Body of pancreas (tissue), 4 donors: ENCODE measurements around the gene ACSF2. TPM values are rescaled to one million over a fixed set of nuclear protein-coding genes. Genes with fewer than 3 reads are reported as not detected.
"Not testable (repeated sequence)": the region's sequence is repeated elsewhere in the genome, so short reads cannot be mapped to it uniquely, and the experiment has no call there.

Experiments used
- ATAC-seq: fragments of 150-250 bp; one replicate; pipeline ENCODE4 v1.9.1; 2016
- DNase-seq, 4 donors: peaks; one replicate each; pipeline ENCODE4 v3.0.0-alpha.2; 2019
- H3K27ac ChIP-seq, 4 donors: fragments of 200-600 bp; sonication (generic); 1 replicate in 3 of 4; 2 replicates in 1 of 4; pipeline versions ENCODE4 v1.5.1 to v1.6.1; 2016 to 2019; ENCODE audit warnings: mild to moderate bottlenecking in 1 of 4, mixed read lengths in 1 of 4, moderate library complexity in 1 of 4
- H3K27me3 ChIP-seq, 2 donors: fragments of 200-600 bp; sonication (generic); one replicate each; pipeline ENCODE4 v1.6.0; 2016; ENCODE audit warnings: mild to moderate bottlenecking in 1 of 2
- H3K36me3 ChIP-seq, 2 donors: fragments of 200-600 bp; sonication (generic); replicated peaks in 1 of 2; 2 replicates each; pipeline ENCODE4 v1.5.1; 2016; ENCODE audit warnings: low read depth in 2 of 2; ENCODE audit not compliant: insufficient read depth in 1 of 2
- H3K4me1 ChIP-seq: fragments of 200-600 bp; sonication (generic); one replicate; pipeline ENCODE4 v1.6.0; 2016
- H3K4me3 ChIP-seq, 2 donors: fragments of 200-600 bp; sonication (generic); 1 replicate in 1 of 2; 2 replicates in 1 of 2; pipeline ENCODE4 v1.5.1; 2016 to 2019
- H3K9me3 ChIP-seq, 3 donors: fragments of 200-600 bp; sonication (generic); 1 replicate in 2 of 3; 2 replicates in 1 of 3; pipeline ENCODE4 v1.5.1; 2016
- CTCF ChIP-seq, 7 experiments: fragments of 450-650 bp in 4 of 7; fragments of 200-600 bp in 3 of 7; sonication (generic) in 3 of 7; IDR thresholded peaks; one replicate each; pipeline ENCODE4 v1.5.1; 2016 to 2019; ENCODE audit warnings: antibody characterized with exemption in 7 of 7
- POLR2A ChIP-seq, 3 donors: fragments of 450-650 bp; IDR thresholded peaks; one replicate each; pipeline ENCODE4 v1.6.1; 2016; ENCODE audit warnings: antibody characterized with exemption in 3 of 3, mild to moderate bottlenecking in 2 of 3
- WGBS, 2 donors: methylation state at CpG; one replicate each; pipeline ENCODE4 v1.1.5; 2017; 5-methylcytosine and 5-hydroxymethylcytosine counted together
- intact Hi-C: fragments of 100-400 bp; cut with DNase I; formaldehyde crosslinking; loops from one replicate; pipeline ENCODE4 v1.15.1; 2023
- total RNA-seq, 2 donors: library from RNA; depleted of rRNA; stranded (reverse); fragments of >200 nt; gene quantifications; one replicate each; pipeline ENCODE4 v1.1.0, GENCODE V29; 2016

Gene ACSF2
- total RNA-seq, 2 donors from 2014 or later = 18.7 to 120 TPM

- DNase-seq = no peak
- 83 to 87% methylated on average over 10 to 11 of the region's 11 CpGs for WGBS, 2 donors
- Histone ChIP-seq H3K27me3 (no peaks in the 10 kb centered on the region), H3K36me3 (no peaks in the 10 kb centered on the region), H3K9me3 (no peaks in the 10 kb centered on the region), H3K4me3 (no peak overlapping the region), H3K27ac (no peak overlapping the region), H3K4me1 (peaks cover 48% of the 10 kb centered on the region)
- intact Hi-C loops = loop anchor here (10.0 kb wide), 1 partner anchor 109 kb away; no protein-coding TSS in a partner anchor
- TF ChIP-seq CTCF (IDR thresholded peaks at IDR 0.05) = no peak
- TF ChIP-seq POLR2A (IDR thresholded peaks at IDR 0.05) = no peak
- ATAC-seq = no peak
These were observed 47.9 kb downstream of the ACSF2 start for GRCh38 chr17:50473901-50474300.

- intact Hi-C loops = loop anchor here (10.0 kb wide), 1 partner anchor 110 kb away; no protein-coding TSS in a partner anchor
- TF ChIP-seq CTCF (IDR thresholded peaks at IDR 0.05) (no peak), POLR2A (IDR thresholded peaks at IDR 0.05) (no peak)
- DNase-seq (no peak), ATAC-seq (no peak)
- Histone ChIP-seq H3K9me3 (no peaks in the 10 kb centered on the region), H3K4me1 (peaks cover 43% of the 10 kb centered on the region), H3K27ac (no peak overlapping the region), H3K4me3 (no peak overlapping the region), H3K36me3 (no peaks in the 10 kb centered on the region), H3K27me3 (no peaks in the 10 kb centered on the region)
- 25 to 39% methylated on average over 6 of the region's 6 CpGs for WGBS, 2 donors
These were observed 48.5 kb downstream of the ACSF2 start for GRCh38 chr17:50474523-50474922.

GRCh38 chr17:50475362-50475761, 49.3 kb downstream of the ACSF2 start:
- ATAC-seq (no peak), DNase-seq (no peak)
- Histone ChIP-seq H3K36me3 (no peaks in the 10 kb centered on the region), H3K9me3 (no peaks in the 10 kb centered on the region), H3K27me3 (no peaks in the 10 kb centered on the region), H3K4me1 (peaks cover 52% of the 10 kb centered on the region), H3K4me3 (no peak overlapping the region), H3K27ac (peak overlapping the region in 3 of 4 donors; percentile 27 to 83 (median 55))
- TF ChIP-seq POLR2A (IDR thresholded peaks at IDR 0.05) (no peak), CTCF (IDR thresholded peaks at IDR 0.05) (no peak)
- 72 to 79% methylated on average over 4 of the region's 4 CpGs for WGBS, 2 donors
- intact Hi-C loops = loop anchor here (10.0 kb wide), 1 partner anchor 111 kb away; no protein-coding TSS in a partner anchor

- not testable (repeated sequence) for H3K27me3 ChIP-seq, DNase-seq, H3K9me3 ChIP-seq, H3K36me3 ChIP-seq, H3K4me3 ChIP-seq, ATAC-seq
- intact Hi-C loops = loop anchor here (10.0 kb wide), 1 partner anchor 111 kb away; no protein-coding TSS in a partner anchor
- Histone ChIP-seq H3K4me1 (peaks cover 55% of the 10 kb centered on the region), H3K27ac (peak overlapping the region; percentile 25 to 89 (median 69))
- WGBS, 2 donors = 6 to 16% methylated on average over 14 to 31 of the region's 33 CpGs
These were observed 49.9 kb downstream of the ACSF2 start for GRCh38 chr17:50475775-50476544.

- ATAC-seq (no peak), DNase-seq (peak in 3 of 4 donors; percentile 61 to 75 (median 75))
- no peak overlapping the region for H3K4me3 ChIP-seq
- TF ChIP-seq POLR2A (IDR thresholded peaks at IDR 0.05) = peak in 2 of 3 donors; percentile 38 to 62
- no peak for TF ChIP-seq CTCF (IDR thresholded peaks at IDR 0.05)
- no peaks in the 10 kb centered on the region for H3K9me3 ChIP-seq
- H3K4me1 ChIP-seq = peaks cover 55% of the 10 kb centered on the region
- intact Hi-C loops = loop anchor here (10.0 kb wide), 1 partner anchor 112 kb away; no protein-coding TSS in a partner anchor
- peak overlapping the region; percentile 25 to 89 (median 69) for H3K27ac ChIP-seq
- WGBS, 2 donors = 51 to 60% methylated on average over 18 of the region's 18 CpGs
- H3K27me3 ChIP-seq = no peaks in the 10 kb centered on the region
- no peaks in the 10 kb centered on the region for H3K36me3 ChIP-seq
These were observed 50.7 kb downstream of the ACSF2 start for GRCh38 chr17:50476545-50477315.
